H9 (cell line): Measurements from ENCODE around the gene KIF18A. TPM values are rescaled to one million over a fixed set of nuclear protein-coding genes. Genes with fewer than 3 reads are reported as not detected.

Experiments used
- DNase-seq: peaks from one replicate; pipeline ENCODE4 v3.0.0-alpha.2; 2017
- H2AFZ ChIP-seq: one replicate; pipeline ENCODE4 v1.6.1; 2013; ENCODE audit warnings: mild to moderate bottlenecking, low read length, control low read depth, moderate library complexity
- H2AK5ac ChIP-seq: 2 replicates; pipeline ENCODE4 v1.6.1; 2013; ENCODE audit warnings: low read length, control low read depth, mixed read lengths; ENCODE audit not compliant: insufficient read length
- H2BK120ac ChIP-seq: one replicate; pipeline ENCODE4 v1.6.1; 2013; ENCODE audit warnings: low read depth, mild to moderate bottlenecking, low read length, control low read depth, inconsistent platforms; ENCODE audit not compliant: poor library complexity, severe bottlenecking
- H2BK12ac ChIP-seq: 2 replicates; pipeline ENCODE4 v1.6.1; 2013; ENCODE audit warnings: low read length, control low read depth, mixed read lengths, low read depth; ENCODE audit not compliant: insufficient read length
- H2BK15ac ChIP-seq: 2 replicates; pipeline ENCODE4 v1.6.1; 2013; ENCODE audit warnings: low read depth, low read length, control low read depth
- H2BK20ac ChIP-seq: one replicate; pipeline ENCODE4 v1.6.1; 2013; ENCODE audit warnings: low read depth, mild to moderate bottlenecking, low read length, control low read depth, inconsistent platforms; ENCODE audit not compliant: poor library complexity, severe bottlenecking
- H2BK5ac ChIP-seq: 2 replicates; pipeline ENCODE4 v1.6.1; 2013; ENCODE audit warnings: low read length, control low read depth, mixed read lengths; ENCODE audit not compliant: insufficient read length
- H3K14ac ChIP-seq: 2 replicates; pipeline ENCODE4 v1.6.1; 2013; ENCODE audit warnings: low read length, control low read depth; ENCODE audit not compliant: insufficient read depth
- H3K18ac ChIP-seq: 2 replicates; pipeline ENCODE4 v1.6.1; 2013; ENCODE audit warnings: low read depth, mild to moderate bottlenecking, mixed read lengths, low read length, control low read depth; ENCODE audit not compliant: insufficient read length
- H3K23ac ChIP-seq: 2 replicates; pipeline ENCODE4 v1.6.1; 2013; ENCODE audit warnings: low read length, control low read depth, mixed read lengths, low read depth; ENCODE audit not compliant: insufficient read length
- H3K23me2 ChIP-seq: 2 replicates; pipeline ENCODE4 v1.6.1; 2013; ENCODE audit warnings: low read depth, mild to moderate bottlenecking, mixed read lengths, low read length, control low read depth; ENCODE audit not compliant: insufficient read length, poor library complexity, severe bottlenecking
- H3K27ac ChIP-seq: 2 replicates; pipeline ENCODE4 v1.5.1; 2013; ENCODE audit warnings: low read length, control low read depth, mixed read lengths, low read depth; ENCODE audit not compliant: insufficient read length
- H3K27me3 ChIP-seq: 2 replicates; pipeline ENCODE4 v1.6.1; 2013; ENCODE audit warnings: low read length, control low read depth, inconsistent platforms; ENCODE audit not compliant: insufficient read depth
- H3K4ac ChIP-seq: 2 replicates; pipeline ENCODE4 v1.6.1; 2013; ENCODE audit warnings: low read depth, mild to moderate bottlenecking, control low read depth, inconsistent platforms, low read length, moderate library complexity
- H3K4me1 ChIP-seq: 2 replicates; pipeline ENCODE4 v1.6.1; 2013; ENCODE audit warnings: low read length, control low read depth, inconsistent platforms; ENCODE audit not compliant: insufficient read depth
- H3K4me2 ChIP-seq: 2 replicates; pipeline ENCODE4 v1.6.1; 2013; ENCODE audit warnings: low read length, control low read depth, mixed read lengths; ENCODE audit not compliant: insufficient read length, insufficient read depth
- H3K56ac ChIP-seq: 2 replicates; pipeline ENCODE4 v1.6.1; 2013; ENCODE audit warnings: low read depth, mild to moderate bottlenecking, mixed read lengths, low read length, control low read depth; ENCODE audit not compliant: insufficient read length
- H3K79me1 ChIP-seq: 2 replicates; pipeline ENCODE4 v1.6.1; 2013; ENCODE audit warnings: low read depth, mild to moderate bottlenecking, moderate library complexity, low read length, control low read depth, inconsistent platforms; ENCODE audit not compliant: insufficient read depth, poor library complexity, severe bottlenecking
- H3K79me2 ChIP-seq: 2 replicates; pipeline ENCODE4 v1.6.1; 2013; ENCODE audit warnings: low read length, control low read depth, inconsistent platforms; ENCODE audit not compliant: insufficient read depth
- H3K9ac ChIP-seq: 2 replicates; pipeline ENCODE4 v1.6.1; 2013; ENCODE audit warnings: low read length, control low read depth, mixed read lengths; ENCODE audit not compliant: insufficient read length; ENCODE audit errors: extremely low read depth
- H3K9me3 ChIP-seq: one replicate; pipeline ENCODE4 v1.6.1; 2013; ENCODE audit warnings: low read depth, low read length, inconsistent platforms; ENCODE audit not compliant: control insufficient read depth
- H3T11ph ChIP-seq: one replicate; pipeline ENCODE4 v1.6.1; 2013; ENCODE audit warnings: mild to moderate bottlenecking, low read length, control low read depth, inconsistent platforms
- H4K20me1 ChIP-seq: one replicate; pipeline ENCODE4 v1.6.1; 2013; ENCODE audit not compliant: control insufficient read depth, insufficient read length, insufficient read depth
- H4K5ac ChIP-seq: 2 replicates; pipeline ENCODE4 v1.6.1; 2013; ENCODE audit warnings: low read depth, mild to moderate bottlenecking, mixed read lengths, low read length, control low read depth; ENCODE audit not compliant: insufficient read length
- H4K8ac ChIP-seq: replicated peaks from 2 replicates; pipeline ENCODE4 v1.6.1; 2013; ENCODE audit warnings: low read length, control low read depth, mixed read lengths, low read depth; ENCODE audit not compliant: insufficient read length
- H4K91ac ChIP-seq: 2 replicates; pipeline ENCODE4 v1.6.1; 2013; ENCODE audit warnings: low read depth, mild to moderate bottlenecking, moderate library complexity, mixed read lengths, low read length, control low read depth; ENCODE audit not compliant: insufficient read length
- H3K27ac Mint-ChIP-seq, 3 experiments: 2 replicates in 2 of 3; 3 replicates in 1 of 3; pipeline ENCODE4 v1.8.0; 2020 to 2021; ENCODE audit warnings: mixed read lengths in 3 of 3, mild to moderate bottlenecking in 1 of 3, moderate library complexity in 1 of 3
- H3K27me3 Mint-ChIP-seq: 2 replicates; pipeline ENCODE4 v1.8.0; 2021; ENCODE audit warnings: low read depth, mild to moderate bottlenecking, moderate library complexity, mixed read lengths
- H3K36me3 Mint-ChIP-seq, 3 experiments: 2 replicates in 2 of 3; 3 replicates in 1 of 3; pipeline ENCODE4 v1.8.0; 2020 to 2021; ENCODE audit warnings: low read depth in 3 of 3, mixed read lengths in 3 of 3; ENCODE audit not compliant: insufficient read depth in 1 of 3
- H3K4me1 Mint-ChIP-seq, 2 experiments: 2 replicates each; pipeline ENCODE4 v1.8.0; 2020; ENCODE audit warnings: mixed read lengths in 2 of 2
- H3K4me3 Mint-ChIP-seq, 2 experiments: 2 replicates in 1 of 2; 3 replicates in 1 of 2; pipeline ENCODE4 v1.8.0; 2020 to 2021; ENCODE audit warnings: mild to moderate bottlenecking in 2 of 2, mixed read lengths in 2 of 2, moderate library complexity in 1 of 2
- H3K9me3 Mint-ChIP-seq, 2 experiments: 2 replicates in 1 of 2; 3 replicates in 1 of 2; pipeline ENCODE4 v1.8.0; 2020; ENCODE audit warnings: mild to moderate bottlenecking in 2 of 2, mixed read lengths in 2 of 2, moderate library complexity in 1 of 2
- CTCF ChIP-seq: fragments of 200-600 bp; sonication (generic); conservative IDR thresholded peaks from 3 replicates; pipeline ENCODE4 v1.8.0; 2021; ENCODE audit warnings: antibody characterized with exemption, mild to moderate bottlenecking
- WGBS: extraction: QIAGEN DNeasy Blood & Tissue Kit; methylation state at CpG from one replicate; pipeline ENCODE4 v1.1.7; 2013; ENCODE audit warnings: missing lambda C conversion rate, low lambda C conversion rate, mixed read lengths; ENCODE audit not compliant: insufficient read length; ENCODE audit errors: extremely low coverage; 5-methylcytosine and 5-hydroxymethylcytosine counted together
- total RNA-seq: library from RNA; stranded (reverse); gene quantifications from 2 replicates; pipeline ENCODE4 v1.2.1, GENCODE V29; 2021

The KIF18A gene
- total RNA-seq, 1 experiment from 2014 or later = 25.9 TPM

DNA sequence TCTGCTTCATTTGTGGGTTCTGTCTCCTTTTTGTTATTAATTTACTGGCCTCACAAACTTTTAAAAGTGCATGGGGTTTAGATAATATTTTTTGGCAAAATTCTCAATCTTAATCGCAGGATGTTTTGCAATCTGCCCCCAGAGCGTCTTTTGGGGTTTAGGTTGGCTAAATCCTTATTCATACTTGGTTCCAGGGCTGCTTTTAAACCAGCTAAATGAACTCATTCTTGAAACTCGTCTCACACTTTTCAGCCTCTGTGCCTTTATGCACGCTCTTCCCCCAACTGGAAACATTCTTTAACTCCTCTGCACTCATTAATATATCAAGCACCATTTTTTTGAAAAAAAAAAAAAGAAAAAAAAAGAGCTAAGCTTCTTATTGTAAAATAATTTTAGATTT, 131.7 kb downstream of the KIF18A start:
- Histone ChIP-seq H3K79me1 (no peaks in the 10 kb centered on the region), H3K4ac (no peak overlapping the region), H3K9me3 (no peaks in the 10 kb centered on the region), H3K56ac (no peak overlapping the region), H2BK120ac (no peak overlapping the region), H2BK15ac (no peak overlapping the region), H2BK5ac (no peak overlapping the region), H2AK5ac (no peak overlapping the region), H3K4me1 (no peaks in the 10 kb centered on the region), H3K27me3 (no peaks in the 10 kb centered on the region), H3K23ac (no peak overlapping the region), H4K5ac (no peak overlapping the region), H4K91ac (no peak overlapping the region), H3K14ac (no peak overlapping the region), H3K27ac (no peak overlapping the region), H3K9ac (no peak overlapping the region), H3K79me2 (no peaks in the 10 kb centered on the region), H3T11ph (no peak overlapping the region), H3K4me2 (no peak overlapping the region), H4K8ac (no peak overlapping the region), H2BK12ac (no peak overlapping the region), H2BK20ac (no peak overlapping the region), H3K23me2 (no peaks in the 10 kb centered on the region), H3K18ac (no peak overlapping the region), H4K20me1 (no peaks in the 10 kb centered on the region), H2AFZ (no peak overlapping the region)
- no CpG with 5 or more reads among the region's 4 CpGs for WGBS
- Mint-ChIP-seq H3K27ac (no peak overlapping the region), H3K4me1 (0 out of 4 replicates have a peak, but pooled peaks cover 0 to 2% of the 10 kb centered on the region in 2 experiments), H3K27me3 (no peaks in the 10 kb centered on the region), H3K36me3 (no peaks in the 10 kb centered on the region), H3K4me3 (no peak overlapping the region), H3K9me3 (no peaks in the 10 kb centered on the region)
- no peak for TF ChIP-seq CTCF
- DNase-seq = no peak
